HEK293 (cell line): Measurements from ENCODE around the gene CRTC2.
A peak's percentile ranks its signal among the peaks of the same experiment; 100 is the strongest.

ENCODE experiments used
- GLI2 ChIP-seq: fragments of 450-650 bp; formaldehyde crosslinking; IDR thresholded peaks from 2 replicates; pipeline ENCODE4; 2017; ENCODE audit warnings: missing biosample characterization, missing genetic modification characterization, low read depth, borderline replicate concordance
- KLF17 ChIP-seq: fragments of 450-650 bp; formaldehyde crosslinking; IDR thresholded peaks from 2 replicates; pipeline ENCODE4 v1.5.1; 2016; ENCODE audit warnings: missing biosample characterization, missing genetic modification characterization
- KLF8 ChIP-seq: fragments of 450-650 bp; formaldehyde crosslinking; IDR thresholded peaks from 2 replicates; pipeline ENCODE4 v1.5.1; 2016; ENCODE audit warnings: missing biosample characterization, missing genetic modification characterization
- MZF1 ChIP-seq: fragments of 450-650 bp; formaldehyde crosslinking; IDR thresholded peaks from 2 replicates; pipeline ENCODE4 v1.5.1; 2017; ENCODE audit warnings: missing biosample characterization, missing genetic modification characterization, borderline replicate concordance
- RBAK ChIP-seq: fragments of 450-650 bp; formaldehyde crosslinking; IDR thresholded peaks from 2 replicates; pipeline ENCODE4 v1.5.1; 2016; ENCODE audit warnings: missing biosample characterization, missing genetic modification characterization
- YY1 ChIP-seq: fragments of 450-650 bp; formaldehyde crosslinking; IDR thresholded peaks from 2 replicates; pipeline ENCODE4 v1.5.1; 2018; ENCODE audit warnings: missing biosample characterization, missing genetic modification characterization
- ZBTB1 ChIP-seq: fragments of 450-650 bp; formaldehyde crosslinking; IDR thresholded peaks from 2 replicates; pipeline ENCODE4 v1.5.1; 2016; ENCODE audit warnings: missing biosample characterization, missing genetic modification characterization
- ZBTB49 ChIP-seq: fragments of 450-650 bp; formaldehyde crosslinking; IDR thresholded peaks from 2 replicates; pipeline ENCODE4 v1.5.1; 2016; ENCODE audit warnings: missing biosample characterization, missing genetic modification characterization, low read depth
- ZNF138 ChIP-seq: fragments of 450-650 bp; formaldehyde crosslinking; IDR thresholded peaks from 2 replicates; pipeline ENCODE4 v1.5.1; 2016; ENCODE audit warnings: missing biosample characterization, missing genetic modification characterization, borderline replicate concordance
- ZNF140 ChIP-seq: fragments of 450-650 bp; formaldehyde crosslinking; IDR thresholded peaks from 2 replicates; pipeline ENCODE4 v1.5.1; 2016; ENCODE audit warnings: missing biosample characterization, missing genetic modification characterization
- ZNF174 ChIP-seq: fragments of 450-650 bp; formaldehyde crosslinking; IDR thresholded peaks from 2 replicates; pipeline ENCODE4 v1.5.0; 2017; ENCODE audit warnings: missing biosample characterization, mild to moderate bottlenecking, missing genetic modification characterization
- ZNF18 ChIP-seq: fragments of 450-650 bp; formaldehyde crosslinking; IDR thresholded peaks from 2 replicates; pipeline ENCODE4 v1.5.1; 2016; ENCODE audit warnings: missing biosample characterization, missing genetic modification characterization
- ZNF214 ChIP-seq: fragments of 450-650 bp; formaldehyde crosslinking; IDR thresholded peaks from 2 replicates; pipeline ENCODE4 v1.5.1; 2017; ENCODE audit warnings: missing biosample characterization, mild to moderate bottlenecking, missing genetic modification characterization, borderline replicate concordance
- ZNF223 ChIP-seq: fragments of 450-650 bp; formaldehyde crosslinking; IDR thresholded peaks from 2 replicates; pipeline ENCODE4 v1.5.1; 2016; ENCODE audit warnings: missing biosample characterization, missing genetic modification characterization
- ZNF266 ChIP-seq: fragments of 450-650 bp; formaldehyde crosslinking; IDR thresholded peaks from 2 replicates; pipeline ENCODE4 v1.5.1; 2016; ENCODE audit warnings: missing biosample characterization, missing genetic modification characterization, low read depth
- ZNF341 ChIP-seq: fragments of 450-650 bp; formaldehyde crosslinking; IDR thresholded peaks from 2 replicates; pipeline ENCODE4; 2016; ENCODE audit warnings: low read depth, missing biosample characterization, missing genetic modification characterization
- ZNF350 ChIP-seq: fragments of 450-650 bp; formaldehyde crosslinking; IDR thresholded peaks from 2 replicates; pipeline ENCODE4 v1.5.0; 2017; ENCODE audit warnings: missing biosample characterization, mild to moderate bottlenecking, missing genetic modification characterization
- ZNF48 ChIP-seq: fragments of 450-650 bp; formaldehyde crosslinking; IDR thresholded peaks from 2 replicates; pipeline ENCODE4 v1.5.1; 2016; ENCODE audit warnings: missing biosample characterization, missing genetic modification characterization
- ZNF529 ChIP-seq: fragments of 450-650 bp; formaldehyde crosslinking; IDR thresholded peaks from 2 replicates; pipeline ENCODE4 v1.5.1; 2017; ENCODE audit warnings: missing genetic modification characterization, missing biosample characterization; ENCODE audit not compliant: insufficient replicate concordance
- ZNF600 ChIP-seq: fragments of 450-650 bp; formaldehyde crosslinking; IDR thresholded peaks from 2 replicates; pipeline ENCODE4 v1.5.1; 2016; ENCODE audit warnings: missing biosample characterization, missing genetic modification characterization
- ZNF621 ChIP-seq: fragments of 450-650 bp; formaldehyde crosslinking; IDR thresholded peaks from 2 replicates; pipeline ENCODE4 v1.5.1; 2017; ENCODE audit warnings: missing biosample characterization, missing genetic modification characterization
- ZNF623 ChIP-seq: fragments of 450-650 bp; formaldehyde crosslinking; IDR thresholded peaks from 2 replicates; pipeline ENCODE4 v1.5.1; 2016; ENCODE audit warnings: missing biosample characterization, missing genetic modification characterization
- ZNF639 ChIP-seq: fragments of 450-650 bp; formaldehyde crosslinking; IDR thresholded peaks from 2 replicates; pipeline ENCODE4 v1.5.1; 2016; ENCODE audit warnings: missing biosample characterization, missing genetic modification characterization
- ZNF704 ChIP-seq: fragments of 450-650 bp; formaldehyde crosslinking; IDR thresholded peaks from 2 replicates; pipeline ENCODE4 v1.5.1; 2016; ENCODE audit warnings: missing biosample characterization, missing genetic modification characterization
- ZNF747 ChIP-seq: fragments of 450-650 bp; formaldehyde crosslinking; IDR thresholded peaks from 2 replicates; pipeline ENCODE4 v1.5.1; 2016; ENCODE audit warnings: missing biosample characterization, missing genetic modification characterization
- ZSCAN16 ChIP-seq: fragments of 450-650 bp; formaldehyde crosslinking; IDR thresholded peaks from 2 replicates; pipeline ENCODE4 v1.5.1; 2016; ENCODE audit warnings: missing biosample characterization, missing genetic modification characterization
- ZSCAN23 ChIP-seq: fragments of 450-650 bp; formaldehyde crosslinking; IDR thresholded peaks from 2 replicates; pipeline ENCODE4 v1.5.1; 2016; ENCODE audit warnings: missing biosample characterization, missing genetic modification characterization
- ZSCAN4 ChIP-seq: fragments of 450-650 bp; formaldehyde crosslinking; IDR thresholded peaks from 2 replicates; pipeline ENCODE4 v1.5.1; 2017; ENCODE audit warnings: missing biosample characterization, missing genetic modification characterization
- ZSCAN5A ChIP-seq: fragments of 450-650 bp; formaldehyde crosslinking; IDR thresholded peaks from 2 replicates; pipeline ENCODE4 v1.5.1; 2016; ENCODE audit warnings: missing biosample characterization, missing genetic modification characterization

The CRTC2 gene

GRCh38 chr1:153967107-153967999 is 8.9 kb upstream of the CRTC2 start, which contains the start of gene CREB3L4 (continued):
- TF ChIP-seq ZBTB1 (tag by site-specific recombination) (no peak), MZF1 (peak; percentile 73; the same call in 1 of the 2 replicates), ZNF747 (tag by site-specific recombination) (no peak), ZNF174 (tag by site-specific recombination) (no peak), KLF17 (0 out of 2 replicates have a peak, but pooled peaks have one; percentile 77), ZSCAN16 (tag by site-specific recombination) (0 out of 2 replicates have a peak, but pooled peaks have one; percentile 20), ZSCAN23 (tag by site-specific recombination) (0 out of 2 replicates have a peak, but pooled peaks have one; percentile 33), GLI2 (no peak), ZNF223 (tag by site-specific recombination) (no peak), ZNF48 (tag by site-specific recombination) (no peak), ZSCAN5A (tag by site-specific recombination) (no peak), ZNF621 (tag by site-specific recombination) (no peak), YY1 (tag by site-specific recombination) (peak; percentile 84), ZNF529 (tag by site-specific recombination) (no peak), ZNF341 (tag by site-specific recombination) (peak; percentile 98), ZNF350 (tag by site-specific recombination) (no peak), ZSCAN4 (tag by site-specific recombination) (no peak), ZNF140 (tag by site-specific recombination) (no peak), ZNF266 (tag by site-specific recombination) (no peak), KLF8 (tag by site-specific recombination) (peak; percentile 68), ZNF704 (tag by site-specific recombination) (no peak), ZNF214 (no peak), RBAK (no peak), ZNF600 (peak; percentile 97), ZNF18 (tag by site-specific recombination) (peak; percentile 11), ZBTB49 (tag by site-specific recombination) (no peak), ZNF623 (no peak; the same call in 1 of the 2 replicates), ZNF138 (tag by site-specific recombination) (no peak), ZNF639 (tag by site-specific recombination) (no peak)
